ENCODE results near the gene BPGM. TPM values are rescaled to one million over a fixed set of nuclear protein-coding genes. Genes with fewer than 3 reads are reported as not detected.

Gene BPGM
- total and polyA plus RNA-seq, 9 of the 15 experiments (the other 6 are each of a cell fraction or from before 2014, with no cell fraction given) = 14.1 to 46.1 (median 21.2) TPM

DNA sequence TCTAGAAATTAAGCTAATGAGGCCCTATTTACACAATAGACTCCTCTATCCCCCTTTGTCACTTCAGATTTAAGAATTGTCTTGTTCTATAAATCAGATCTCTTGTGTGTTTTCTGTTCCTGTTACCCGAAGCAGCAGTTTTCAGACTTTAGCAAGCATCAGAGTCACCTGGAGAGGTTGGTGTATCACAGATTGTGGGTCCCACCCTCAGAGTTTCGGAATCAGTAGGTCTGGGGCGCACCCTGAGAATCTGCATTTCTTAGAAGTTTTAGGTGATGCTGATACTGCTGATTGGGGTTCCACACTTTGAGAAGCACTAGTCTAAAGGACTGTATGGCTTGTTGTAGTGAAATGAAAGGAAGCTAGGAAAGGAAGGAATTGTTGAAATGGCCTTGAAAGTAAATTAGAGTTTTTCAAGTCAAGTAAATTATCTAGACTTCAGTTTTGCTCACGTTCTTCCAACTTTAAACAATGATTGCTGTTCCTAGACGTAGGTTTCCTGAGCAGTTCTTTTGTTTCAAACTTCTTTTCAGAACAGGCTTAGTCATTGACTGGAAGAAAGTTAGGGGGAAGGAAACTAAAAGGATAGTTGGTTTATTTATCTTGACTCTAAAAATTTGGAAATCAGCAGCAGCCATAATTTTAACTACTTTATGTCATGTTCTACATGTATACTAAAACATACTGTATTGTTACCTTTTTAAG lies 15.7 kb downstream of the BPGM start:
- Histone ChIP-seq H3K9me3 (replicated peaks; ENCODE audit: control insufficient read depth, insufficient read depth, low read depth, low read length) (no peaks in the 10 kb centered on the region), H3K27me3 (ENCODE audit: control insufficient read depth in 2 of 2, insufficient read depth in 2 of 2, low read length in 2 of 2) (no peaks in the 10 kb centered on the region), H3K4me3 (no peak overlapping the region), H3K9me1 (ENCODE audit: control insufficient read depth, insufficient read depth, low read length) (peaks cover 4% of the 10 kb centered on the region), H2AFZ (ENCODE audit: low read depth, low read length) (no peak overlapping the region), H3K79me2 (ENCODE audit: control insufficient read depth, insufficient read depth, low read length) (no peaks in the 10 kb centered on the region), H3K36me3 (ENCODE audit: control insufficient read depth, insufficient read depth, low read length) (peaks cover 11% of the 10 kb centered on the region), H3K9ac (ENCODE audit: insufficient read depth in 1 of 2, low read depth in 2 of 2, low read length in 2 of 2) (no peak overlapping the region), H4K20me1 (replicated peaks; ENCODE audit: control insufficient read depth, insufficient read depth, low read length) (peaks cover 9% of the 10 kb centered on the region), H3K4me1 (replicated peaks in 1 of 2; ENCODE audit: control insufficient read depth in 2 of 2, insufficient read depth in 2 of 2, low read length in 2 of 2) (peaks cover 3 to 26% of the 10 kb centered on the region in 2 experiments; a peak in 3 of 5 replicates), H3K4me2 (ENCODE audit: insufficient read depth, low read length) (no peak overlapping the region), H3K27ac (ENCODE audit: extremely low read depth, low read depth, low read length) (no peak overlapping the region)
- intact Hi-C loops (cut with micrococcal nuclease) (no loop called here), in situ Hi-C loops (cut with MboI) (loop anchor here (25.0 kb wide), 1 partner anchor 1300 kb away; no protein-coding TSS in a partner anchor)
- FAIRE-seq (no peak), DNase-seq (ENCODE audit: extremely low read depth in 1 of 4, low spot score in 3 of 4) (no peak), ATAC-seq (no peak)
- ChIA-PET CTCF (ENCODE audit: low intra/inter-chr PET ratio) (no interaction called here), POLR2A (interaction anchor here (1.0 to 2.5 kb wide), 3 partner anchors 8 to 16 kb away, joined by 4 to 27 read pairs (median 5); partner anchors contain the start of gene BPGM)
- BruUV-seq (replicated peaks) = no TSS peak
- 67% methylated on average over 5 of the region's 5 CpGs for WGBS (ENCODE audit: insufficient coverage, low coverage, missing lambda C conversion rate)
- no peak for TF ChIP-seq GTF2F1 (IDR thresholded peaks at IDR 0.05; ENCODE audit: low read depth, low read length)
- TF ChIP-seq SOX6 (IDR thresholded peaks at IDR 0.05) = no peak
- no peak for TF ChIP-seq MECOM (CRISPR knock-in tag; IDR thresholded peaks at IDR 0.05)
- no peak for TF ChIP-seq PYGO2 (tag; IDR thresholded peaks at IDR 0.05)
- no peak for TF ChIP-seq ZNF445 (CRISPR knock-in tag; IDR thresholded peaks at IDR 0.05; ENCODE audit: low read depth)
- no peak for TF ChIP-seq ATF7 (IDR thresholded peaks at IDR 0.05)
- TF ChIP-seq NONO (IDR thresholded peaks at IDR 0.05; ENCODE audit: low read depth in 2 of 2, low read length in 1 of 2) = no peak
- no peak for TF ChIP-seq JUN (IDR thresholded peaks at IDR 0.05; ENCODE audit: borderline replicate concordance, low read depth, low read length)
- no peak for TF ChIP-seq JUN (CRISPR knock-in tag; IDR thresholded peaks at IDR 0.05; ENCODE audit: borderline replicate concordance)
- TF ChIP-seq, protein P1, sequence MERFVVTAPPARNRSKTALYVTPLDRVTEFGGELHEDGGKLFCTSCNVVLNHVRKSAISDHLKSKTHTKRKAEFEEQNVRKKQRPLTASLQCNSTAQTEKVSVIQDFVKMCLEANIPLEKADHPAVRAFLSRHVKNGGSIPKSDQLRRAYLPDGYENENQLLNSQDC (CRISPR knock-in tag; IDR thresholded peaks at IDR 0.05) = no peak
- no peak for TF ChIP-seq NUFIP1 (IDR thresholded peaks at IDR 0.05; ENCODE audit: partially characterized antibody)
- no peak for TF ChIP-seq IFI16 (CRISPR knock-in tag; IDR thresholded peaks at IDR 0.05)
- TF ChIP-seq HOXB6 (CRISPR knock-in tag; IDR thresholded peaks at IDR 0.05; ENCODE audit: borderline replicate concordance) = no peak
- no peak for TF ChIP-seq ESRRB (CRISPR knock-in tag; IDR thresholded peaks at IDR 0.05; ENCODE audit: borderline replicate concordance)
- TF ChIP-seq, protein P2, sequence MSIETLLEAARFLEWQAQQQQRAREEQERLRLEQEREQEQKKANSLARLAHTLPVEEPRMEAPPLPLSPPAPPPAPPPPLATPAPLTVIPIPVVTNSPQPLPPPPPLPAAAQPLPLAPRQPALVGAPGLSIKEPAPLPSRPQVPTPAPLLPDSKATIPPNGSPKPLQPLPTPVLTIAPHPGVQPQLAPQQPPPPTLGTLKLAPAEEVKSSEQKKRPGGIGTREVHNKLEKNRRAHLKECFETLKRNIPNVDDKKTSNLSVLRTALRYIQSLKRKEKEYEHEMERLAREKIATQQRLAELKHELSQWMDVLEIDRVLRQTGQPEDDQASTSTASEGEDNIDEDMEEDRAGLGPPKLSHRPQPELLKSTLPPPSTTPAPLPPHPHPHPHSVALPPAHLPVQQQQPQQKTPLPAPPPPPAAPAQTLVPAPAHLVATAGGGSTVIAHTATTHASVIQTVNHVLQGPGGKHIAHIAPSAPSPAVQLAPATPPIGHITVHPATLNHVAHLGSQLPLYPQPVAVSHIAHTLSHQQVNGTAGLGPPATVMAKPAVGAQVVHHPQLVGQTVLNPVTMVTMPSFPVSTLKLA (conservative IDR thresholded peaks at IDR 0.05) = no peak
- no peak for TF ChIP-seq SNIP1 (IDR thresholded peaks at IDR 0.05; ENCODE audit: low read depth)
- TF ChIP-seq TAF1 (IDR thresholded peaks at IDR 0.05; ENCODE audit: control insufficient read depth, extremely low read depth, insufficient read depth, low read length, severe bottlenecking) = no peak

Measured in K562 (cell line).